ENCODE results near the gene RHCE.
"Not testable (repeated sequence)": the region's sequence is repeated elsewhere in the genome, so short reads cannot be mapped to it uniquely, and the experiment has no call there.

Gene RHCE

DNA sequence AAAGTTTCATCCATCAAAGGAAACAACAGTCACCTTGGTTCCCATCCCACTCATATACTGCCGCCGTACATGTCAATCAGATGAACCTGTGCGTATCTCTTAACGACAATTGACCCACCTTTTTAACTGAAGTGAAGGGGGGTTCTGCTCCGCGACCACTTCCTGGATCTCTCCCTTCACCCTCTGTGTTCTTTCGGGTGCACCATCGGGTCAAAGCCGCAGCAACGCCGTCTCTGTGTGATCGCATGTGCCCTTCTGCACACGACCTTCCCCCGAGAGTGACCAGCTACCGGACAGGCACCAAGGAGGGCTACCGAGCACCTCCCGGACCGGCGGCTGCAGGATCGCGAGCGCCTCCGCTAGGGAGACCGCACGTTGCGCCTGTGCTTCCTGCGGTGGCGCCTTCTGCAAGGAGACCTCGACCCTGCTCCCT lies 83.7 kb downstream of the RHCE start:
- H3K9me3 ChIP-seq (replicated peaks in 1 of 2; ENCODE audit: control insufficient read depth in 2 of 2, insufficient read depth in 1 of 2, low read depth in 1 of 2, low read length in 2 of 2); H3K23ac ChIP-seq (ENCODE audit: low read depth, low read length, poor library complexity); H3K4ac ChIP-seq (ENCODE audit: low read length); H4K91ac ChIP-seq (ENCODE audit: low read depth, low read length, poor library complexity); H3K18ac ChIP-seq (ENCODE audit: low read length); H2BK120ac ChIP-seq (ENCODE audit: low read depth, low read length); H3K36me3 ChIP-seq (replicated peaks in 1 of 2; ENCODE audit: control insufficient read depth in 2 of 2, insufficient read depth in 2 of 2, low read length in 2 of 2); H4K8ac ChIP-seq (ENCODE audit: low read depth, low read length); H3K27me3 ChIP-seq (ENCODE audit: control insufficient read depth in 3 of 3, insufficient read depth in 3 of 3, low read depth in 1 of 3, low read length in 3 of 3); H3K14ac ChIP-seq (ENCODE audit: low read length); H2BK5ac ChIP-seq (ENCODE audit: low read length); H3K79me1 ChIP-seq (ENCODE audit: low read depth, low read length); H3K4me1 ChIP-seq (ENCODE audit: control insufficient read depth in 2 of 2, insufficient read depth in 1 of 2, low read depth in 1 of 2, low read length in 2 of 2); H2BK15ac ChIP-seq (ENCODE audit: low read length); H2AK5ac ChIP-seq (ENCODE audit: low read depth, low read length); H3K27ac ChIP-seq (replicated peaks; ENCODE audit: low read length); H2BK12ac ChIP-seq (ENCODE audit: low read length): not testable (repeated sequence)
- WGBS, 2 donors (ENCODE audit: extremely low coverage in 2 of 2, insufficient read length in 2 of 2, insufficient replicate concordance in 1 of 2): no CpG with 5 or more reads among the region's 29 CpGs
- Histone ChIP-seq H3K4me2 (ENCODE audit: insufficient read depth, low read length, poor library complexity, severe bottlenecking) (peak overlapping the region; percentile 73), H3K4me3 (ENCODE audit: low read length in 2 of 2) (peak overlapping the region; percentile 59 to 83), H3K9ac (ENCODE audit: low read depth, low read length, poor library complexity) (peak overlapping the region; percentile 72), H2AFZ (ENCODE audit: low read length) (peak overlapping the region; percentile 82)
- DNase-seq (ENCODE audit: low spot score): peak; percentile 4

DNA sequence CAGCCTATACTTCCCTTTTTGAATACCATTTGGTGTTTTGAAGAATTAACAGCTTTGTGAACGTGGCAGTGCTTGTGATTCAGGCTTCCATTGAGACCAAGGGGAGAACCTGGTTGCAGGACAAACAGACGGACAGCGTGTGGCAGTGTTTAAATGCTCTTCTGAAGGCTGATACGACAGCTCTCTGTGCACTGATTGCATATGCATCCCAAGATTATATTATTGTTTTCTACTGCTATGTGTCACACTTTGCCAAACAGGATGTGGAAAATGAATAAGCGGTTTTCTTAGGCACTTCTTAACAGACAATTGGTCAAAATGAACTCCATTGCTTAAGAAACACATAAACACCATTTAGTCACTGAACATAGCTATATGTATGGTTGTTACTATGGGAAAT lies 90.7 kb downstream of the RHCE start:
- not testable (repeated sequence) for DNase-seq (ENCODE audit: low spot score); H3K27me3 ChIP-seq (ENCODE audit: control insufficient read depth in 3 of 3, insufficient read depth in 3 of 3, low read depth in 1 of 3, low read length in 3 of 3); H3K9me3 ChIP-seq (replicated peaks in 1 of 2; ENCODE audit: control insufficient read depth in 2 of 2, insufficient read depth in 1 of 2, low read depth in 1 of 2, low read length in 2 of 2); H4K91ac ChIP-seq (ENCODE audit: low read depth, low read length, poor library complexity); H3K36me3 ChIP-seq (replicated peaks in 1 of 2; ENCODE audit: control insufficient read depth in 2 of 2, insufficient read depth in 2 of 2, low read length in 2 of 2); H3K4ac ChIP-seq (ENCODE audit: low read length); H2BK5ac ChIP-seq (ENCODE audit: low read length); H2AK5ac ChIP-seq (ENCODE audit: low read depth, low read length); H2BK15ac ChIP-seq (ENCODE audit: low read length); H3K79me1 ChIP-seq (ENCODE audit: low read depth, low read length); H3K4me2 ChIP-seq (ENCODE audit: insufficient read depth, low read length, poor library complexity, severe bottlenecking); H3K27ac ChIP-seq (replicated peaks; ENCODE audit: low read length); H3K4me3 ChIP-seq (ENCODE audit: low read length in 2 of 2); H2AFZ ChIP-seq (ENCODE audit: low read length); H3K14ac ChIP-seq (ENCODE audit: low read length); H2BK120ac ChIP-seq (ENCODE audit: low read depth, low read length); H3K9ac ChIP-seq (ENCODE audit: low read depth, low read length, poor library complexity); H2BK12ac ChIP-seq (ENCODE audit: low read length); H3K18ac ChIP-seq (ENCODE audit: low read length); H3K4me1 ChIP-seq (ENCODE audit: control insufficient read depth in 2 of 2, insufficient read depth in 1 of 2, low read depth in 1 of 2, low read length in 2 of 2); H4K8ac ChIP-seq (ENCODE audit: low read depth, low read length); H3K23ac ChIP-seq (ENCODE audit: low read depth, low read length, poor library complexity)
- no CpG with 5 or more reads among the region's 5 CpGs for WGBS, 2 donors (ENCODE audit: extremely low coverage in 2 of 2, insufficient read length in 2 of 2, insufficient replicate concordance in 1 of 2)

- H3K4me2 ChIP-seq (ENCODE audit: insufficient read depth, low read length, poor library complexity, severe bottlenecking); H2BK12ac ChIP-seq (ENCODE audit: low read length); H2BK5ac ChIP-seq (ENCODE audit: low read length); H3K4me3 ChIP-seq (ENCODE audit: low read length in 2 of 2); H4K91ac ChIP-seq (ENCODE audit: low read depth, low read length, poor library complexity); H3K79me1 ChIP-seq (ENCODE audit: low read depth, low read length); H3K4me1 ChIP-seq (ENCODE audit: control insufficient read depth in 2 of 2, insufficient read depth in 1 of 2, low read depth in 1 of 2, low read length in 2 of 2); H3K36me3 ChIP-seq (replicated peaks in 1 of 2; ENCODE audit: control insufficient read depth in 2 of 2, insufficient read depth in 2 of 2, low read length in 2 of 2); H2AK5ac ChIP-seq (ENCODE audit: low read depth, low read length); H2BK15ac ChIP-seq (ENCODE audit: low read length); H4K8ac ChIP-seq (ENCODE audit: low read depth, low read length); H3K27ac ChIP-seq (replicated peaks; ENCODE audit: low read length); H3K14ac ChIP-seq (ENCODE audit: low read length); H3K27me3 ChIP-seq (ENCODE audit: control insufficient read depth in 3 of 3, insufficient read depth in 3 of 3, low read depth in 1 of 3, low read length in 3 of 3); DNase-seq (ENCODE audit: low spot score); H3K18ac ChIP-seq (ENCODE audit: low read length); H3K4ac ChIP-seq (ENCODE audit: low read length); H2AFZ ChIP-seq (ENCODE audit: low read length); H3K23ac ChIP-seq (ENCODE audit: low read depth, low read length, poor library complexity); H3K9me3 ChIP-seq (replicated peaks in 1 of 2; ENCODE audit: control insufficient read depth in 2 of 2, insufficient read depth in 1 of 2, low read depth in 1 of 2, low read length in 2 of 2); H2BK120ac ChIP-seq (ENCODE audit: low read depth, low read length); H3K9ac ChIP-seq (ENCODE audit: low read depth, low read length, poor library complexity): not testable (repeated sequence)
- no CpG with 5 or more reads among the region's 5 CpGs for WGBS, 2 donors (ENCODE audit: extremely low coverage in 2 of 2, insufficient read length in 2 of 2, insufficient replicate concordance in 1 of 2)
Measured at GRCh38 chr1:25329336-25329735, 91.3 kb downstream of the RHCE start.

DNA sequence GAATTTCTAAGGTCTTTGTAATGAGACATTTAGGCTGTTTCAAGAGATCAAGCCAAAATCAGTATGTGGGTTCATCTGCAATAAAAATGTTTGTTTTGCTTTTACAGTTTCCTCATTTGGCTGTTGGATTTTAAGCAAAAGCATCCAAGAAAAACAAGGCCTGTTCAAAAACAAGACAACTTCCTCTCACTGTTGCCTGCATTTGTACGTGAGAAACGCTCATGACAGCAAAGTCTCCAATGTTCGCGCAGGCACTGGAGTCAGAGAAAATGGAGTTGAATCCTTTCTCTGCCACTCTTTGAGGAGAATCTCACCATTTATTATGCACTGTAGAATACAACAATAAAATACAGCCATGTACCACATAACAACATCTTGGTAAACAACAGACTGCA lies 91.8 kb downstream of the RHCE start:
- H3K18ac ChIP-seq (ENCODE audit: low read length); H4K8ac ChIP-seq (ENCODE audit: low read depth, low read length); DNase-seq (ENCODE audit: low spot score); H3K23ac ChIP-seq (ENCODE audit: low read depth, low read length, poor library complexity); H2BK12ac ChIP-seq (ENCODE audit: low read length); H3K27me3 ChIP-seq (ENCODE audit: control insufficient read depth in 3 of 3, insufficient read depth in 3 of 3, low read depth in 1 of 3, low read length in 3 of 3); H3K36me3 ChIP-seq (replicated peaks in 1 of 2; ENCODE audit: control insufficient read depth in 2 of 2, insufficient read depth in 2 of 2, low read length in 2 of 2); H3K14ac ChIP-seq (ENCODE audit: low read length); H3K9me3 ChIP-seq (replicated peaks in 1 of 2; ENCODE audit: control insufficient read depth in 2 of 2, insufficient read depth in 1 of 2, low read depth in 1 of 2, low read length in 2 of 2); H2AK5ac ChIP-seq (ENCODE audit: low read depth, low read length); H4K91ac ChIP-seq (ENCODE audit: low read depth, low read length, poor library complexity); H3K4me2 ChIP-seq (ENCODE audit: insufficient read depth, low read length, poor library complexity, severe bottlenecking); H3K79me1 ChIP-seq (ENCODE audit: low read depth, low read length); H2BK15ac ChIP-seq (ENCODE audit: low read length); H3K4ac ChIP-seq (ENCODE audit: low read length); H2BK5ac ChIP-seq (ENCODE audit: low read length); H3K4me1 ChIP-seq (ENCODE audit: control insufficient read depth in 2 of 2, insufficient read depth in 1 of 2, low read depth in 1 of 2, low read length in 2 of 2); H2BK120ac ChIP-seq (ENCODE audit: low read depth, low read length); H3K9ac ChIP-seq (ENCODE audit: low read depth, low read length, poor library complexity); H3K4me3 ChIP-seq (ENCODE audit: low read length in 2 of 2); H3K27ac ChIP-seq (replicated peaks; ENCODE audit: low read length); H2AFZ ChIP-seq (ENCODE audit: low read length): not testable (repeated sequence)
- no CpG with 5 or more reads among the region's 4 CpGs for WGBS, 2 donors (ENCODE audit: extremely low coverage in 2 of 2, insufficient read length in 2 of 2, insufficient replicate concordance in 1 of 2)

All from neuronal stem cell (in vitro differentiated cells).